Liver (tissue), 3 donors: ENCODE results near the gene MKKS.

Experiments used
- EGR1 ChIP-seq, 2 donors: IDR thresholded peaks; 2 replicates each; pipeline ENCODE4 v1.6.1; 2016 to 2018; ENCODE audit warnings: antibody characterized with exemption in 2 of 2, low read depth in 2 of 2
- HNF4G ChIP-seq: IDR thresholded peaks from 2 replicates; pipeline ENCODE4 v1.6.1; 2016; ENCODE audit warnings: antibody characterized with exemption
- NR2F2 ChIP-seq: IDR thresholded peaks from 2 replicates; pipeline ENCODE4 v1.6.1; 2016; ENCODE audit warnings: antibody characterized with exemption
- RAD21 ChIP-seq, 2 donors: IDR thresholded peaks; 2 replicates each; pipeline ENCODE4 v1.6.1; 2016; ENCODE audit warnings: antibody characterized with exemption in 2 of 2, mild to moderate bottlenecking in 2 of 2
- YY1 ChIP-seq: IDR thresholded peaks from 2 replicates; pipeline ENCODE4 v1.6.1; 2016; ENCODE audit warnings: antibody characterized with exemption, mild to moderate bottlenecking
- TF ChIP-seq, protein P1 (sequence below): fragments of 150-350 bp; IDR thresholded peaks from 2 replicates; pipeline ENCODE4 v1.5.1; 2017; ENCODE audit warnings: improper control_type of control experiment, low read depth, low read length; ENCODE audit not compliant: missing input control
- TF ChIP-seq, protein P2 (sequence below): IDR thresholded peaks from 2 replicates; pipeline ENCODE4 v1.6.1; 2016; ENCODE audit warnings: antibody characterized with exemption
- TF ChIP-seq, protein P3 (sequence below): IDR thresholded peaks from 2 replicates; pipeline ENCODE4 v1.6.1; 2016; ENCODE audit warnings: antibody characterized with exemption
- donor health status: healthy.
- donor health status: healthy.

DNA sequence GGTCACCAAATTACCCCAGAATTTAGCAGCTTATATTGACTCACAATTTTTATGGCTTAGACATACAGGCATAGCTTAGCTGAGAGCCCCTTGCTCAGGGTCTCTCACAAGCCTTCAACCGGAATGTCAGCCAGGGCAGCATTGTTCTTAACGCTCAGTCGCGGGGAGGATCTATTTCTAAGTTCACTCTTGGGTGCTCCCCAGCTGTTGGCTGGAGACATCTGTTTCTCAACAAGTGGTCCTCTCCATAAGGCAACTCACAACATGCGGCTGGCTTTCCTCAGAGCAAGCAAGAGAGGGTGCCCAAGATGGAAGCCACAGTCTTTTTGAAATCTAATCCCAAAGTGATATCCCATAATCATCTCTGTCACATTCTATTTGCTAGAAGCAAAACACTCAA, 47.7 kb upstream of the MKKS start:
- TF ChIP-seq RAD21 (IDR thresholded peaks at IDR 0.05) (no peak), EGR1 (IDR thresholded peaks at IDR 0.05; ENCODE audit: low read depth in 2 of 2) (no peak), YY1 (no peak), HNF4G (no peak), NR2F2 (no peak)
- TF ChIP-seq, protein P1, sequence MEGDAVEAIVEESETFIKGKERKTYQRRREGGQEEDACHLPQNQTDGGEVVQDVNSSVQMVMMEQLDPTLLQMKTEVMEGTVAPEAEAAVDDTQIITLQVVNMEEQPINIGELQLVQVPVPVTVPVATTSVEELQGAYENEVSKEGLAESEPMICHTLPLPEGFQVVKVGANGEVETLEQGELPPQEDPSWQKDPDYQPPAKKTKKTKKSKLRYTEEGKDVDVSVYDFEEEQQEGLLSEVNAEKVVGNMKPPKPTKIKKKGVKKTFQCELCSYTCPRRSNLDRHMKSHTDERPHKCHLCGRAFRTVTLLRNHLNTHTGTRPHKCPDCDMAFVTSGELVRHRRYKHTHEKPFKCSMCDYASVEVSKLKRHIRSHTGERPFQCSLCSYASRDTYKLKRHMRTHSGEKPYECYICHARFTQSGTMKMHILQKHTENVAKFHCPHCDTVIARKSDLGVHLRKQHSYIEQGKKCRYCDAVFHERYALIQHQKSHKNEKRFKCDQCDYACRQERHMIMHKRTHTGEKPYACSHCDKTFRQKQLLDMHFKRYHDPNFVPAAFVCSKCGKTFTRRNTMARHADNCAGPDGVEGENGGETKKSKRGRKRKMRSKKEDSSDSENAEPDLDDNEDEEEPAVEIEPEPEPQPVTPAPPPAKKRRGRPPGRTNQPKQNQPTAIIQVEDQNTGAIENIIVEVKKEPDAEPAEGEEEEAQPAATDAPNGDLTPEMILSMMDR, result no peak
- TF ChIP-seq, protein P2, sequence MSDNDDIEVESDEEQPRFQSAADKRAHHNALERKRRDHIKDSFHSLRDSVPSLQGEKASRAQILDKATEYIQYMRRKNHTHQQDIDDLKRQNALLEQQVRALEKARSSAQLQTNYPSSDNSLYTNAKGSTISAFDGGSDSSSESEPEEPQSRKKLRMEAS, result no peak
- TF ChIP-seq, protein P3, sequence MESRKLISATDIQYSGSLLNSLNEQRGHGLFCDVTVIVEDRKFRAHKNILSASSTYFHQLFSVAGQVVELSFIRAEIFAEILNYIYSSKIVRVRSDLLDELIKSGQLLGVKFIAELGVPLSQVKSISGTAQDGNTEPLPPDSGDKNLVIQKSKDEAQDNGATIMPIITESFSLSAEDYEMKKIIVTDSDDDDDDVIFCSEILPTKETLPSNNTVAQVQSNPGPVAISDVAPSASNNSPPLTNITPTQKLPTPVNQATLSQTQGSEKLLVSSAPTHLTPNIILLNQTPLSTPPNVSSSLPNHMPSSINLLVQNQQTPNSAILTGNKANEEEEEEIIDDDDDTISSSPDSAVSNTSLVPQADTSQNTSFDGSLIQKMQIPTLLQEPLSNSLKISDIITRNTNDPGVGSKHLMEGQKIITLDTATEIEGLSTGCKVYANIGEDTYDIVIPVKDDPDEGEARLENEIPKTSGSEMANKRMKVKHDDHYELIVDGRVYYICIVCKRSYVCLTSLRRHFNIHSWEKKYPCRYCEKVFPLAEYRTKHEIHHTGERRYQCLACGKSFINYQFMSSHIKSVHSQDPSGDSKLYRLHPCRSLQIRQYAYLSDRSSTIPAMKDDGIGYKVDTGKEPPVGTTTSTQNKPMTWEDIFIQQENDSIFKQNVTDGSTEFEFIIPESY, result no peak
